Activated CD8-positive, alpha-beta memory T cell treated with anti-CD3 and anti-CD28 coated beads for 24 hours (primary cell): ENCODE results near the gene TRAM2.
"Not testable (repeated sequence)": the region's sequence is repeated elsewhere in the genome, so short reads cannot be mapped to it uniquely, and the experiment has no call there.

Source experiments
- DNase-seq: peaks from one replicate; pipeline ENCODE4 v3.0.0-alpha.2; 2020

The TRAM2 gene

DNA sequence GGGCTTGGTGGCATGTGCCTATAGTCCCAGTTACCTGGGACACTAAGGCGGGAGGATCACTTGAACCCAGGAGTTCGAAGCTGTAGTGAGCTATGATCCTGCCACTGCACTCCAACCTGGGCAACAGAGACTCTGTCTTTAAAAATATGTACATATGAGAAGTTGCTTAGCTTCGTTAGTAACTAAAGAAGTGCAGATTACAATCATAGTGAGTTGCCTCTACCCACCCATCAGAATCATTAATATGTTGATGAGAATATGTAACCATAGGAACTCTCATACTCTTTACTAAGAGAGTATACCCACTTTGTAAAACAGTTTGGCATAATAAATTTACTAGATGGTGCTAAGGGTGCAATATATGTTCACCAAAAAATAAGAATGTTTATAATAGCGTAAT, 102.7 kb downstream of the TRAM2 start:
- DNase-seq = no peak

DNA sequence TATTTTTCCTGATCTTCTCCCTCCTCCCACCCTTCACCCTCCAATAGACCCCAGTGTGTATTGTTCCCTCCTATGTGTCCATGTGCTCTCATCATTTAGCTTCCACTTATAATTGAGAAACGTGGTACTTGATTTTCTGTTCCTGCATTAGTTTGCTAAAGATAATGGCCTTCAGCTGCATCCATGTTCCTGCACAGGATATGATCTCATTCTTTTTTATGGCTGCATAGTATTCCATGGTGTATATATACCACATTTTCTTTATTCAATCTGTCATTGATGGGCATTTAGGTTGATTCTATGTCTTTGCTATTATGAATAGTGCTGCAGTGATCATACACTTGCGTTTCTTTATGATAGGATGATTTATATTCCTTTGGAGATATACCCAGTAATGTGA, 115.7 kb downstream of the TRAM2 start:
- not testable (repeated sequence) for DNase-seq

DNA sequence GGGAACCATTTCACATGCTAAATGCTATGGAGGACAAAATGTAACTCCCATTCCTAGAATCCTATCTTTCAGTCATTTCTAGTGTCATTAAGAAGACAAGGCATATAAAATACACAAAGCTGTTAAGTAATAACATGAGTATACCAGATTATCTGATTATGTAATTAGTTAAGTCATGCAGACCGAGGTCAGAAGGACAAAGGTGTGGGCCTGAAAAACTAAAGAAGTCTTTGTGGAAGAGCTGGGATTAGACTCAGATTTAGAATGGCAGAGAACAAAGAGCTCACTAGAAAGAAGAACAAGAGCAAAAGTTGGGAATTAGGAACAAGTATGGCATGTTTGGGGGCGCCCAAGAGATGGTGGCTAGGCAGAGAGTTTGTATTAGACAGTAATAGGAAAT, 119.8 kb downstream of the TRAM2 start:
- DNase-seq = no peak

DNA sequence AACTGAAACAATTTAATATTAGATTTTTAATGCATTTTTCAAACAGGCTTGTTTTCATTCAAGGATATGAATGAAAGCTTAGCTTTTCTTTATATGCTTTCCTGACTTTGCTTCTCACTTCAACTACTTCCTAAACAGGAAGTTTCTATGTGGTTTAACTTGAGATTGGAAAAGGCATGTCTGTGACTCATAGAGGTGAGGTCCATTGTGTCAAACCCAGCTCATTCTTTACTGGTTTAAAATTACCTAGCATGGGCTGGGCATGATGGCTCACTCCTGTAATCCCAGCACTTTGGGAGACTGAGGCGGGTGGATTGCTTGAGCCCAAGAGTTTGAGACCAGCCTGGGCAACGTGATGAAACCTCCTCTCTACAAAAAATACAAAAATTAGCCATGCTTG, 122.3 kb downstream of the TRAM2 start:
- no peak for DNase-seq
